K562 (cell line): ENCODE data around the gene SUMO3. TPM values are rescaled to one million over a fixed set of nuclear protein-coding genes. Genes with fewer than 3 reads are reported as not detected.
A peak's percentile ranks its signal among the peaks of the same experiment; 100 is the strongest.

Source experiments
- CBX3 ChIP-seq, 2 experiments: IDR thresholded peaks; 1 replicate in 1 of 2; 2 replicates in 1 of 2; pipeline ENCODE4 v1.6.1; 2012; ENCODE audit warnings: inconsistent platforms in 2 of 2, low read length in 2 of 2, borderline replicate concordance in 1 of 2, control low read depth in 1 of 2
- CHAMP1 ChIP-seq: fragments of 450-650 bp; IDR thresholded peaks from 2 replicates; pipeline ENCODE4 v1.6.1; 2016; ENCODE audit warnings: mild to moderate bottlenecking
- ELF4 ChIP-seq: fragments of 450-650 bp; formaldehyde crosslinking; IDR thresholded peaks from 2 replicates; pipeline ENCODE4 v1.4.0; 2022; ENCODE audit warnings: missing genetic modification characterization
- EP400 ChIP-seq: fragments of 450-650 bp; IDR thresholded peaks from 2 replicates; pipeline ENCODE4 v1.6.1; 2017; ENCODE audit warnings: antibody characterized with exemption, mild to moderate bottlenecking, moderate library complexity
- HCFC1 ChIP-seq: IDR thresholded peaks from 2 replicates; pipeline ENCODE4 v1.6.1; 2012; ENCODE audit warnings: low read depth, low read length, improper control_type of control experiment
- MEIS2 ChIP-seq: fragments of 450-650 bp; IDR thresholded peaks from 2 replicates; pipeline ENCODE4 v1.6.1; 2014; ENCODE audit warnings: mild to moderate bottlenecking; ENCODE audit not compliant: partially characterized antibody
- SP1 ChIP-seq: sonication (generic); formaldehyde crosslinking; IDR thresholded peaks from 2 replicates; pipeline ENCODE4 v1.8.1; 2022; ENCODE audit warnings: mild to moderate bottlenecking, missing genetic modification reagents
- SUPT5H ChIP-seq: fragments of 450-650 bp; IDR thresholded peaks from 2 replicates; pipeline ENCODE4 v1.6.1; 2016
- TEAD4 ChIP-seq, 2 experiments: sonication (generic) in 1 of 2; formaldehyde crosslinking in 1 of 2; IDR thresholded peaks; 2 replicates each; pipeline versions ENCODE4 v1.6.1 to v1.8.0; 2012 to 2022; ENCODE audit warnings: borderline replicate concordance in 1 of 2, inconsistent platforms in 1 of 2, low read length in 1 of 2, mild to moderate bottlenecking in 1 of 2, missing genetic modification reagents in 1 of 2
- ZKSCAN8 ChIP-seq: fragments of 200-800 bp; sonication (Bioruptor generic); IDR thresholded peaks from 2 replicates; pipeline ENCODE4 v1.6.1; 2016; ENCODE audit warnings: missing genetic modification characterization, missing compliant biosample characterization
- polyA plus RNA-seq, 8 experiments: library from polyadenylated mRNA; depleted of rRNA in 4 of 8; stranded (reverse) in 5 of 8; unstranded in 3 of 8; fragments of >200 nt; fragmentation: Nextera tagmentation in 2 of 8; fragmentation: Illumina TruSeq in 1 of 8; extraction: Ambion mirVana in 2 of 8; extraction: Trizol in 1 of 8; gene quantifications; 2 replicates each; pipeline versions ENCODE4 v1.2.1 to v1.2.3, GENCODE V29; 2011 to 2014; ENCODE audit warnings: inconsistent platforms in 1 of 8, missing spikeins in 1 of 8
- total RNA-seq, 7 experiments: library from RNA; depleted of rRNA in 6 of 7; stranded (reverse); fragments of >200 nt in 6 of 7; fragmentation: Illumina TruSeq in 2 of 7; extraction: Trizol in 2 of 7; gene quantifications; 2 replicates each; pipeline versions ENCODE4 v1.2.1 to v1.2.3, GENCODE V29; 2011 to 2021; ENCODE audit warnings: low replicate concordance in 1 of 7
- TF ChIP-seq, protein P1 (sequence below), 2 experiments: fragments of 450-650 bp; IDR thresholded peaks; 2 replicates each; pipeline ENCODE4 v1.6.1; 2016; ENCODE audit warnings: mild to moderate bottlenecking in 2 of 2, borderline replicate concordance in 1 of 2, low read depth in 1 of 2, moderate library complexity in 1 of 2
- TF ChIP-seq, protein P2 (sequence below), 3 experiments: fragments of 200-800 bp in 1 of 3; sonication (Bioruptor generic) in 1 of 3; sonication (generic) in 1 of 3; formaldehyde crosslinking in 1 of 3; IDR thresholded peaks; 2 replicates each; pipeline versions ENCODE4 v1.6.1 to v1.8.0; 2016 to 2022; ENCODE audit warnings: mild to moderate bottlenecking in 2 of 3, missing compliant biosample characterization in 2 of 3, missing genetic modification characterization in 2 of 3, missing genetic modification reagents in 1 of 3

Gene SUMO3
- total and polyA plus RNA-seq, 9 of the 15 experiments (the other 6 are each of a cell fraction or from before 2014, with no cell fraction given): 13.9 to 143 (median 113) TPM

GRCh38 chr21:44846485-44847260 lies 28.8 kb upstream of the SUMO3 start (continued):
- no peak for TF ChIP-seq ZKSCAN8 (CRISPR knock-in tag)
- TF ChIP-seq SP1 (CRISPR knock-in tag): no peak
- no peak for TF ChIP-seq ELF4 (CRISPR knock-in tag)
- no peak for TF ChIP-seq MEIS2
- TF ChIP-seq, protein P1, sequence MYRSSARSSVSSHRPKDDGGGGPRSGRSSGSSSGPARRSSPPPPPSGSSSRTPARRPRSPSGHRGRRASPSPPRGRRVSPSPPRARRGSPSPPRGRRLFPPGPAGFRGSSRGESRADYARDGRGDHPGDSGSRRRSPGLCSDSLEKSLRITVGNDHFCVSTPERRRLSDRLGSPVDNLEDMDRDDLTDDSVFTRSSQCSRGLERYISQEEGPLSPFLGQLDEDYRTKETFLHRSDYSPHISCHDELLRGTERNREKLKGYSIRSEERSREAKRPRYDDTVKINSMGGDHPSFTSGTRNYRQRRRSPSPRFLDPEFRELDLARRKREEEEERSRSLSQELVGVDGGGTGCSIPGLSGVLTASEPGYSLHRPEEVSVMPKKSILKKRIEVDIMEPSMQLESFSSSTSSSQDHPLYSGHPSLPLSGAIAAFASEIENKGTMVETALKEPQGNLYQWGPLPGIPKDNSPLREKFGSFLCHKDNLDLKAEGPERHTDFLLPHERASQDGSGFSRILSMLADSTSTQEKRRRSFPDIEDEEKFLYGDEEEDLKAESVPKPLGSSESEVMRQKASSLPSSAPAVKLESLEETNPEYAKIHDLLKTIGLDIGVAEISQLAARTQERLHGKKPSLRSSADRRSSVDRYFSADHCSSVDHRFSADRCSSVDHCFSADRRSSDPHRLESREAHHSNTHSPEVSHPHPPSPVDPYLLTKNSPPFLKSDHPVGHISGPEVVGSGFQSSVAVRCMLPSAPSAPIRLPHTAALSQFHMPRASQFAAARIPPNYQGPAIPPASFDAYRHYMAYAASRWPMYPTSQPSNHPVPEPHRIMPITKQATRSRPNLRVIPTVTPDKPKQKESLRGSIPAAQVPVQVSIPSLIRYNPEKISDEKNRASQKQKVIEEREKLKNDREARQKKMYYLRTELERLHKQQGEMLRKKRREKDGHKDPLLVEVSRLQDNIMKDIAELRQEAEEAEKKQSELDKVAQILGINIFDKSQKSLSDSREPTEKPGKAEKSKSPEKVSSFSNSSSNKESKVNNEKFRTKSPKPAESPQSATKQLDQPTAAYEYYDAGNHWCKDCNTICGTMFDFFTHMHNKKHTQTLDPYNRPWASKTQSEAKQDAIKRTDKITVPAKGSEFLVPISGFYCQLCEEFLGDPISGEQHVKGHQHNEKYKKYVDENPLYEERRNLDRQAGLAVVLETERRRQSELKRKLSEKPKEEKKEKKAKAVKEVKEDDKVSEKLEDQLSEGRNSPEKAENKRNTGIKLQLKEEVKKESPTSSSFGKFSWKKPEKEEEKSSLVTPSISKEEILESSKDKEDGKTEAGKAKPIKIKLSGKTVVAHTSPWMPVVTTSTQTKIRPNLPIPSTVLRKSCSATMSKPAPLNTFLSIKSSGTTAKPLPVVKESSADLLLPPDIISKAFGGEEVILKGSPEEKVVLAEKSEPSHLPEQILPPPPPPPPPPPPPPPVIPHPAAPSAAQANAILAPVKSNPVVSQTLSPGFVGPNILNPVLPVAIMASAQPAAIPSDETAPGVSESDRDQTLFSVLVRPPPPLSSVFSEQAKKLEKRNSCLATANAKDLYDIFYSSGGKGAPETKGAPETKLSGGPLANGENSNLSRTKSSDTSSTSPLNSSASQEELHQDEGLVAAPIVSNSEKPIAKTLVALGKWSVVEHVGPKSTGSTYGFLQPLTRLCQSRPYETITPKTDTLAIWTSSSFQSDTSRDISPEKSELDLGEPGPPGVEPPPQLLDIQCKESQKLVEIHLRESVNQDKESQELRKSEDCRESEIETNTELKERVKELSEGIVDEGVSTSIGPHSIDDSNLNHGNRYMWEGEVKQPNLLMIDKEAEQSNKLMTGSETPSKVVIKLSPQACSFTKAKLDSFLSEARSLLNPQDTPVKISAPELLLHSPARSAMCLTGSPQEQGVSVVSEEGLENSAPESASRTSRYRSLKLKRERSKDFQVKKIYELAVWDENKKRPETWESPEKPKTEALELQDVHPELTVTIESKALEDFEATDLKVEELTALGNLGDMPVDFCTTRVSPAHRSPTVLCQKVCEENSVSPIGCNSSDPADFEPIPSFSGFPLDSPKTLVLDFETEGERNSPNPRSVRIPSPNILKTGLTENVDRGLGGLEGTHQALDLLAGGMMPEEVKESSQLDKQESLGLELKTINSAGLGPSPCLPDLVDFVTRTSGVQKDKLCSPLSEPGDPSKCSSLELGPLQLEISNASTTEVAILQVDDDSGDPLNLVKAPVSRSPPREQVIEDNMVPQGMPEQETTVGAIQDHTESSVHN (IDR thresholded peaks at IDR 0.05; ENCODE audit: borderline replicate concordance in 1 of 2, low read depth in 1 of 2): no peak
- TF ChIP-seq SUPT5H: no peak
- TF ChIP-seq EP400: 0 out of 2 replicates have a peak, but pooled peaks have one; percentile 20
- TF ChIP-seq CHAMP1: no peak
- TF ChIP-seq, protein P2, sequence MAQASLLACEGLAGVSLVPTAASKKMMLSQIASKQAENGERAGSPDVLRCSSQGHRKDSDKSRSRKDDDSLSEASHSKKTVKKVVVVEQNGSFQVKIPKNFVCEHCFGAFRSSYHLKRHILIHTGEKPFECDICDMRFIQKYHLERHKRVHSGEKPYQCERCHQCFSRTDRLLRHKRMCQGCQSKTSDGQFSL (CRISPR knock-in tag; IDR thresholded peaks at IDR 0.05): no peak
- TF ChIP-seq, protein P2 (tag; IDR thresholded peaks at IDR 0.05): no peak
- TF ChIP-seq CBX3 (IDR thresholded peaks at IDR 0.05; ENCODE audit: borderline replicate concordance in 1 of 2, low read length in 2 of 2): no peak
- no peak for TF ChIP-seq HCFC1
- no peak for TF ChIP-seq TEAD4 (IDR thresholded peaks at IDR 0.05; ENCODE audit: low read length)
- TF ChIP-seq TEAD4 (CRISPR knock-in tag; IDR thresholded peaks at IDR 0.05; ENCODE audit: borderline replicate concordance): no peak
